ENCODE results near the gene MRPS7. TPM values are rescaled to one million over a fixed set of nuclear protein-coding genes. Genes with fewer than 3 reads are reported as not detected.
"Not testable (repeated sequence)": the region's sequence is repeated elsewhere in the genome, so short reads cannot be mapped to it uniquely, and the experiment has no call there.

Gene MRPS7
- polyA plus RNA-seq, 1 experiment = 69.1 TPM

DNA sequence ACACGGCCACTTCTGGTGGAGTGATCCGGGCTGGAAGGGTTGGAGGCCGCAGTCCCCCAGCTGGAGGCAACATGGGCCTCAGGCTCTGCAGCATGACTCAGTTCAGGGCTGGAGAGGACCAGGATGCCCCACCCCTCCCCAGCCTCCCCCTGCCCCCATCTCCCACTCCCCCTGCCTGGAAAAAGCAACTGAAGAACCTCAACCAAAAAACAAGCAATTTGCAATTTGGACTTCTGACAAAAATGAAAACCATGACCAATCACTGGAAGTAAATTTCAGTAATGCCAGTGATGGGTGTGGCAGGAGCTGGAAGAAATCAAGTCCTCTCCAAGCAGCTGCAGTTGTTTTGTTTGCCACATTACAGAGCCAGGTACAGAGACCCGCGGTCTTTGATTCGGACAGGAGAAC, 16.0 kb downstream of the MRPS7 start:
- TF ChIP-seq, protein P1, sequence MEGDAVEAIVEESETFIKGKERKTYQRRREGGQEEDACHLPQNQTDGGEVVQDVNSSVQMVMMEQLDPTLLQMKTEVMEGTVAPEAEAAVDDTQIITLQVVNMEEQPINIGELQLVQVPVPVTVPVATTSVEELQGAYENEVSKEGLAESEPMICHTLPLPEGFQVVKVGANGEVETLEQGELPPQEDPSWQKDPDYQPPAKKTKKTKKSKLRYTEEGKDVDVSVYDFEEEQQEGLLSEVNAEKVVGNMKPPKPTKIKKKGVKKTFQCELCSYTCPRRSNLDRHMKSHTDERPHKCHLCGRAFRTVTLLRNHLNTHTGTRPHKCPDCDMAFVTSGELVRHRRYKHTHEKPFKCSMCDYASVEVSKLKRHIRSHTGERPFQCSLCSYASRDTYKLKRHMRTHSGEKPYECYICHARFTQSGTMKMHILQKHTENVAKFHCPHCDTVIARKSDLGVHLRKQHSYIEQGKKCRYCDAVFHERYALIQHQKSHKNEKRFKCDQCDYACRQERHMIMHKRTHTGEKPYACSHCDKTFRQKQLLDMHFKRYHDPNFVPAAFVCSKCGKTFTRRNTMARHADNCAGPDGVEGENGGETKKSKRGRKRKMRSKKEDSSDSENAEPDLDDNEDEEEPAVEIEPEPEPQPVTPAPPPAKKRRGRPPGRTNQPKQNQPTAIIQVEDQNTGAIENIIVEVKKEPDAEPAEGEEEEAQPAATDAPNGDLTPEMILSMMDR (IDR thresholded peaks at IDR 0.05; ENCODE audit: insufficient read depth, low read depth, low read length) = no peak
- Histone ChIP-seq H3K36me3 (ENCODE audit: control insufficient read depth, insufficient read depth, low read length) (peaks cover 1% of the 10 kb centered on the region; the same call in 1 of the 2 replicates), H3K4me3 (ENCODE audit: low read depth, low read length) (no peak overlapping the region), H3K27me3 (ENCODE audit: control insufficient read depth, insufficient read depth, low read length) (no peaks in the 10 kb centered on the region)
- CTCF ChIA-PET = interaction anchor here (0.6 to 1.9 kb wide), 10 partner anchors 10 to 141 kb away, joined by 3 to 11 read pairs (median 4); partner anchors contain the start of genes GRB2 and SLC25A19
- DNase-seq (ENCODE audit: low read depth) = peak; percentile 76
- POLR2A ChIA-PET = interaction anchor here (0.6 kb wide), 1 partner anchor 123 kb away, joined by 6 read pairs; no protein-coding TSS in a partner anchor

DNA sequence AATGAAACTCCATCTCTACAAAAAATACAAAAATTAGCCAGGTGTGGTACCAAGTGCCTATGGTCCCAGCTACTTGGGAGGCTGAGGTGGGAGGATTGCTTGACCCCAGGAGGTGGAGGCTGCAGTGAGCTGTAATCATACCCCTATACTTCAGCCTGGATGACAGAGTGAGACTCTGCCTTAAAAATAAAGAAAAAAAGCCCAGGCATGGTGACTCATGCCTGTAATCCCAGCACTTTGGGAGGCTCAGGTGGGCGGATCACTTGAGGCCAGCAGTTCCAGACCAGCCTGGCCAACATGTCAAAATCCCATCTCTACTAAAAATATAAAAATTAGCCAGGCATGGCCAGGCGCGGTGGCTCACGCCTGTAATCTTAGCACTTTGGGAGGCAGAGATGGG, 18.5 kb downstream of the MRPS7 start:
- H3K4me3 ChIP-seq (ENCODE audit: low read depth, low read length); DNase-seq (ENCODE audit: low read depth); H3K27me3 ChIP-seq (ENCODE audit: control insufficient read depth, insufficient read depth, low read length); POLR2A ChIA-PET; H3K36me3 ChIP-seq (ENCODE audit: control insufficient read depth, insufficient read depth, low read length): not testable (repeated sequence)
- CTCF ChIA-PET = interaction anchor here (2.0 kb wide), 1 partner anchor 9 kb away, joined by 8 read pairs; the partner anchor contains the start of gene MIF4GD

DNA sequence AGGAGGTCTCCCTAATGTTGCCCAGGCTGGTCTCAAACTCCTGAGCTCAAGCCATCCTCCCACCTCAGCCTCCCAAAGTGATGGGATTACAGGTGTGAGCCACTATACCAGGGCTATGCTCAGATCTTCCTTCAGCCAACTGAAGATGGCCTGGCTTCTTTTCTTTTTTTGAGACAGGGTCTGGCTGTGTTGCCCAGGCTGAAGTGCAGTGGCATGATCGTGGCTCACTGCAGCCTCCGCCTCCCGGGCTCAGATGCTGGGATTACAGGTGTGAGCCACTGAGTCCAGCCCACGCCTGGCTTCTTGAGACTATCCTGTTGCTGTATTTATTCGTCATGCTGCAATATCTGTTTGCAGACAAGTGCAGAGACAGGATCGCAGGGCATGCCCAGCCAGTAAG, 23.4 kb downstream of the MRPS7 start:
- DNase-seq (ENCODE audit: low read depth) = no peak
- no peak overlapping the region for H3K4me3 ChIP-seq (ENCODE audit: low read depth, low read length)
- peaks cover 2% of the 10 kb centered on the region; the same call in 1 of the 2 replicates for H3K36me3 ChIP-seq (ENCODE audit: control insufficient read depth, insufficient read depth, low read length)
- ChIA-PET CTCF (interaction anchor here (0.9 to 2.8 kb wide), 2 partner anchors 12 to 15 kb away, joined by 4 to 8 read pairs; partner anchors contain the start of gene MIF4GD), POLR2A (no interaction called here)
- H3K27me3 ChIP-seq (ENCODE audit: control insufficient read depth, insufficient read depth, low read length) = no peaks in the 10 kb centered on the region
- TF ChIP-seq, protein P1 (IDR thresholded peaks at IDR 0.05; ENCODE audit: insufficient read depth, low read depth, low read length) = no peak

DNA sequence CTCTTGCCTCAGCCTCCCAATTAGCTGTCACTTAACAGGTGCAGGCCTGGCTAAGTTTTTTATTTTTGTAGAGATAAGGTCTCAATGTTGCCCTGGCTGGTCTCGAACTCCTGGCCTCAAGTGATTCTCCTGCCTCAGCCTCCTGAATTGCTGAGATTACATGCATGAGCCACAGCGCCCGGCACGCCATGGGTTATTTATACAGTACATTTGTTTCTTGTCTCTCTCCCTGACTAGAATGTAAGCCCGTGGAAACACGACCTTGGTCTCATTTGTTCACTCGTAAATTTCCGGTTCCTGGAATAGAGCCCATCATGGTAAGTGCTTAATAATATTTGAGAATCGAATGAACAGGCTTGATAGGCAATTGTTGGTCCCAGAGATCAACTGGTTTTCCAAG, 25.5 kb downstream of the MRPS7 start:
- DNase-seq (ENCODE audit: low read depth) = no peak
- TF ChIP-seq, protein P1 (IDR thresholded peaks at IDR 0.05; ENCODE audit: insufficient read depth, low read depth, low read length) = no peak
- ChIA-PET POLR2A (no interaction called here), CTCF (interaction anchor here (1.3 kb wide), 1 partner anchor 9 kb away, joined by 3 read pairs; no protein-coding TSS in a partner anchor)
- Histone ChIP-seq H3K27me3 (ENCODE audit: control insufficient read depth, insufficient read depth, low read length) (no peaks in the 10 kb centered on the region), H3K4me3 (ENCODE audit: low read depth, low read length) (no peak overlapping the region), H3K36me3 (ENCODE audit: control insufficient read depth, insufficient read depth, low read length) (peaks cover 2% of the 10 kb centered on the region; the same call in 1 of the 2 replicates)

DNA sequence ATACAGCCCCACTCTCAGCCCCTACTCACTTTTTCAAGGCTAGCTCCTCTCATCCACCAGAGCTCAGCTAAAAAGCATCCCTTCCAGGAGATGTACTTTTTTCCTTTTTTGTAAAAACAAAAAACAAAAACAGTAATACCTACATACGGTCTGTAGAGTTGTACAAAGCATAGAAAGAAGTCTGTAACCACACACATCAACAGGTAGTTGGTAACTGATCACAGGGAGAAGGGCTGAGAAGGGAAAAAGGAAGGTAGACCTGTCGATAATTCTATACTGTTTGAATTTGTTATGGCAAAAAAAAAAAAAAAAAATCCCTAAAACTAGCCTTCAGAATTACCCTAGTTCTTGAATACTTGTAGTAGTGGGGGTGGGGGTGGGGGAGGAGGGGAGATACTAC, 26.7 kb downstream of the MRPS7 start:
- ChIA-PET CTCF (interaction anchor here (1.5 to 1.7 kb wide), 3 partner anchors 11 to 124 kb away, joined by 6 to 11 read pairs (median 6); no protein-coding TSS in a partner anchor), POLR2A (no interaction called here)
- H3K4me3 ChIP-seq (ENCODE audit: low read depth, low read length) = peak overlapping the region; percentile 95
- H3K27me3 ChIP-seq (ENCODE audit: control insufficient read depth, insufficient read depth, low read length) = no peaks in the 10 kb centered on the region
- DNase-seq (ENCODE audit: low read depth) = no peak
- peaks cover 2% of the 10 kb centered on the region; the same call in 1 of the 2 replicates for H3K36me3 ChIP-seq (ENCODE audit: control insufficient read depth, insufficient read depth, low read length)
- TF ChIP-seq, protein P1 (IDR thresholded peaks at IDR 0.05; ENCODE audit: insufficient read depth, low read depth, low read length) = no peak

All from BJ (cell line).